Mucosa of stomach (tissue), 1 donor: ENCODE results near the gene VDR.

Experiments used
- H3K27me3 ChIP-seq: one replicate; pipeline ENCODE4 v1.7.0; 2013; ENCODE audit warnings: mild to moderate bottlenecking, low read length; ENCODE audit not compliant: control insufficient read depth, insufficient read depth
- H3K36me3 ChIP-seq: one replicate; pipeline ENCODE4 v1.7.0; 2013; ENCODE audit warnings: low read length; ENCODE audit not compliant: control insufficient read depth, insufficient read depth
- H3K4me1 ChIP-seq: one replicate; pipeline ENCODE4 v1.7.0; 2013; ENCODE audit warnings: mild to moderate bottlenecking, low read length; ENCODE audit not compliant: control insufficient read depth, insufficient read depth
- H3K4me3 ChIP-seq: one replicate; pipeline ENCODE4 v1.7.0; 2013; ENCODE audit warnings: low read length
- H3K9ac ChIP-seq: one replicate; pipeline ENCODE4 v1.7.0; 2013; ENCODE audit warnings: mild to moderate bottlenecking, low read length, moderate library complexity
- H3K9me3 ChIP-seq: one replicate; pipeline ENCODE4 v1.7.0; 2013; ENCODE audit warnings: mild to moderate bottlenecking, low read length, moderate library complexity; ENCODE audit not compliant: control insufficient read depth
- donor health status: Pancreatic carcinoma.

VDR gene

GRCh38 chr12:47876440-47876960 is 28.3 kb downstream of the VDR start:
- H3K9me3 ChIP-seq: no peaks in the 10 kb centered on the region
- no peak overlapping the region for H3K4me3 ChIP-seq
- no peaks in the 10 kb centered on the region for H3K4me1 ChIP-seq
- no peak overlapping the region for H3K9ac ChIP-seq
- H3K27me3 ChIP-seq: no peaks in the 10 kb centered on the region
- no peaks in the 10 kb centered on the region for H3K36me3 ChIP-seq

GRCh38 chr12:47875746-47876439 is 28.9 kb downstream of the VDR start:
- no peaks in the 10 kb centered on the region for H3K4me1 ChIP-seq
- H3K9ac ChIP-seq: no peak overlapping the region
- no peaks in the 10 kb centered on the region for H3K36me3 ChIP-seq
- H3K4me3 ChIP-seq: no peak overlapping the region
- H3K27me3 ChIP-seq: no peaks in the 10 kb centered on the region
- H3K9me3 ChIP-seq: no peaks in the 10 kb centered on the region

GRCh38 chr12:47874316-47874715 is 30.5 kb downstream of the VDR start:
- Histone ChIP-seq H3K9me3 (no peaks in the 10 kb centered on the region), H3K9ac (no peak overlapping the region), H3K4me1 (peaks cover 6% of the 10 kb centered on the region), H3K4me3 (no peak overlapping the region), H3K27me3 (no peaks in the 10 kb centered on the region), H3K36me3 (no peaks in the 10 kb centered on the region)

GRCh38 chr12:47870175-47870781 is 34.5 kb downstream of the VDR start:
- no peak overlapping the region for H3K4me3 ChIP-seq
- no peak overlapping the region for H3K9ac ChIP-seq
- no peaks in the 10 kb centered on the region for H3K9me3 ChIP-seq
- no peaks in the 10 kb centered on the region for H3K27me3 ChIP-seq
- peaks cover 6% of the 10 kb centered on the region for H3K4me1 ChIP-seq
- H3K36me3 ChIP-seq: no peaks in the 10 kb centered on the region

- H3K27me3 ChIP-seq: no peaks in the 10 kb centered on the region
- H3K36me3 ChIP-seq: no peaks in the 10 kb centered on the region
- no peaks in the 10 kb centered on the region for H3K9me3 ChIP-seq
- peaks cover 6% of the 10 kb centered on the region for H3K4me1 ChIP-seq
- no peak overlapping the region for H3K4me3 ChIP-seq
- H3K9ac ChIP-seq: no peak overlapping the region
Measured at GRCh38 chr12:47868552-47869031, 36.2 kb downstream of the VDR start.

GRCh38 chr12:47868041-47868440 is 36.8 kb downstream of the VDR start:
- Histone ChIP-seq H3K9ac (no peak overlapping the region), H3K4me3 (no peak overlapping the region), H3K36me3 (no peaks in the 10 kb centered on the region), H3K4me1 (peaks cover 6% of the 10 kb centered on the region), H3K9me3 (no peaks in the 10 kb centered on the region), H3K27me3 (no peaks in the 10 kb centered on the region)

- H3K9me3 ChIP-seq: no peaks in the 10 kb centered on the region
- no peaks in the 10 kb centered on the region for H3K27me3 ChIP-seq
- H3K9ac ChIP-seq: no peak overlapping the region
- H3K36me3 ChIP-seq: no peaks in the 10 kb centered on the region
- H3K4me3 ChIP-seq: no peak overlapping the region
- H3K4me1 ChIP-seq: peaks cover 6% of the 10 kb centered on the region
Measured at GRCh38 chr12:47867495-47867941, 37.3 kb downstream of the VDR start.

- H3K9ac ChIP-seq: no peak overlapping the region
- no peaks in the 10 kb centered on the region for H3K27me3 ChIP-seq
- no peak overlapping the region for H3K4me3 ChIP-seq
- no peaks in the 10 kb centered on the region for H3K4me1 ChIP-seq
- no peaks in the 10 kb centered on the region for H3K9me3 ChIP-seq
- peaks cover 4% of the 10 kb centered on the region for H3K36me3 ChIP-seq
Measured at GRCh38 chr12:47864646-47865235, 40.1 kb downstream of the VDR start.

- no peaks in the 10 kb centered on the region for H3K9me3 ChIP-seq
- no peak overlapping the region for H3K9ac ChIP-seq
- peaks cover 2% of the 10 kb centered on the region for H3K4me1 ChIP-seq
- H3K27me3 ChIP-seq: no peaks in the 10 kb centered on the region
- H3K36me3 ChIP-seq: peaks cover 4% of the 10 kb centered on the region
- no peak overlapping the region for H3K4me3 ChIP-seq
Measured at GRCh38 chr12:47863985-47864384, 40.8 kb downstream of the VDR start.

- Histone ChIP-seq H3K9me3 (no peaks in the 10 kb centered on the region), H3K9ac (no peak overlapping the region), H3K4me1 (peaks cover 7% of the 10 kb centered on the region), H3K4me3 (no peak overlapping the region), H3K36me3 (peaks cover 4% of the 10 kb centered on the region), H3K27me3 (no peaks in the 10 kb centered on the region)
Measured at GRCh38 chr12:47863467-47863866, 41.3 kb downstream of the VDR start.

GRCh38 chr12:47862881-47863280 is 41.9 kb downstream of the VDR start:
- Histone ChIP-seq H3K36me3 (peaks cover 4% of the 10 kb centered on the region), H3K4me3 (no peak overlapping the region), H3K4me1 (peaks cover 9% of the 10 kb centered on the region), H3K27me3 (no peaks in the 10 kb centered on the region), H3K9me3 (no peaks in the 10 kb centered on the region), H3K9ac (no peak overlapping the region)

GRCh38 chr12:47862167-47862750 is 42.5 kb downstream of the VDR start:
- Histone ChIP-seq H3K27me3 (no peaks in the 10 kb centered on the region), H3K9ac (no peak overlapping the region), H3K4me1 (peaks cover 9% of the 10 kb centered on the region)

More at GRCh38 chr12:47862167-47862750, 42.5 kb downstream of the VDR start:
- Histone ChIP-seq H3K9me3 (no peaks in the 10 kb centered on the region), H3K36me3 (peaks cover 4% of the 10 kb centered on the region), H3K4me3 (no peak overlapping the region)
